Activated CD8-positive, alpha-beta T cell treated with anti-CD3 and anti-CD28 coated beads, Interleukin-2, amount 10 ng/mL, durations not matched to agents 7 days and 5 days (primary cell): ENCODE measurements around the gene CRTC2. TPM values are rescaled to one million over a fixed set of nuclear protein-coding genes. Genes with fewer than 3 reads are reported as not detected.
A peak's percentile ranks its signal among the peaks of the same experiment; 100 is the strongest.

Source experiments
- ATAC-seq: fragments of 150-1000 bp; cut with Tn5 transposase; one replicate; pipeline ENCODE4 v1.10.0; 2021; ENCODE audit warnings: moderate library complexity
- CTCF ChIA-PET: fragments of 350-600 bp; sonication (Branson Sonifier 250); formaldehyde crosslinking; loops from one replicate; lab custom pipeline; 2021; ENCODE audit warnings: antibody characterized with exemption; lab: Charles Lee
- POLR2A ChIA-PET: fragments of 350-600 bp; sonication (Branson Sonifier 250); formaldehyde crosslinking; loops from one replicate; lab custom pipeline; 2021; ENCODE audit warnings: antibody characterized with exemption; lab: Charles Lee
- DNase-seq: peaks from one replicate; pipeline ENCODE4 v3.0.0-alpha.2; 2020
- H3K27ac Mint-ChIP-seq: one replicate; pipeline ENCODE4 v1.8.0; 2021; ENCODE audit warnings: mild to moderate bottlenecking, mixed read lengths
- H3K27me3 Mint-ChIP-seq: one replicate; pipeline ENCODE4 v1.8.0; 2021; ENCODE audit warnings: low read depth, mixed read lengths
- H3K36me3 Mint-ChIP-seq: one replicate; pipeline ENCODE4 v1.8.0; 2021; ENCODE audit warnings: low read depth, mixed read lengths
- H3K4me1 Mint-ChIP-seq: one replicate; pipeline ENCODE4 v1.8.0; 2021; ENCODE audit warnings: low read depth, mixed read lengths
- H3K4me3 Mint-ChIP-seq: one replicate; pipeline ENCODE4 v1.8.0; 2021; ENCODE audit warnings: mild to moderate bottlenecking, mixed read lengths
- H3K9me3 Mint-ChIP-seq: one replicate; pipeline ENCODE4 v1.8.0; 2022; ENCODE audit warnings: mixed read lengths; ENCODE audit not compliant: insufficient read depth
- total RNA-seq, 2 experiments: library from RNA; stranded (reverse); gene quantifications; one replicate each; pipeline ENCODE4 v1.2.3, GENCODE V29; 2021

CRTC2 gene
- total RNA-seq, 2 experiments from 2014 or later, result 85.1 to 104 TPM

- H3K4me3 Mint-ChIP-seq, result peak within 1 kb of the TSS; percentile 96
- CTCF ChIA-PET, result interaction anchor here (0.6 to 5.5 kb wide), 29 partner anchors 8 to 378 kb away, joined by 3 to 70 read pairs (median 4); partner anchors contain the start of genes CHTOP, CREB3L4, CRTC2 and GATAD2B
Observed at GRCh38 chr1:153946622-153947241, 11.7 kb downstream of the CRTC2 start, which contains the start of gene DENND4B. Gene DENND4B, minus strand, starts transcription at chr1:153946718. Its CDS starts 2,344 bp downstream, at chr1:153944374.

GRCh38 chr1:153945795-153946621, 12.4 kb downstream of the CRTC2 start:
- Mint-ChIP-seq H3K27me3 (no peaks in the 10 kb centered on the region), H3K4me1 (peaks cover 28% of the 10 kb centered on the region), H3K9me3 (no peaks in the 10 kb centered on the region), H3K36me3 (peaks cover 73% of the 10 kb centered on the region), H3K27ac (peak overlapping the region; percentile 97), H3K4me3 (peak overlapping the region; percentile 96)
- peak; percentile 82 for DNase-seq
- CTCF ChIA-PET, result interaction anchor here (0.5 to 5.5 kb wide), 30 partner anchors 9 to 378 kb away, joined by 3 to 70 read pairs (median 4); partner anchors contain the start of genes CREB3L4, CRTC2, GATAD2B and ILF2
- ATAC-seq, result peak; percentile 52
- POLR2A ChIA-PET, result interaction anchor here (0.7 to 5.9 kb wide), 21 partner anchors 11 to 287 kb away, joined by 3 to 71 read pairs (median 4); partner anchors contain the start of genes CREB3L4, CRTC2, GATAD2B and JTB

More at GRCh38 chr1:153946622-153947241, 11.7 kb downstream of the CRTC2 start, which contains the start of gene DENND4B:
- H3K36me3 Mint-ChIP-seq, result peaks cover 75% of the 10 kb centered on the region
- peak; percentile 66 for ATAC-seq
- POLR2A ChIA-PET, result interaction anchor here (0.6 to 5.9 kb wide), 17 partner anchors 11 to 164 kb away, joined by 3 to 71 read pairs (median 5); partner anchors contain the start of genes CREB3L4, CRTC2, GATAD2B and JTB
- no peaks in the 10 kb centered on the region for H3K27me3 Mint-ChIP-seq
- DNase-seq, result peak; percentile 81
- H3K27ac Mint-ChIP-seq, result peak within 1 kb of the TSS; percentile 97
- no peaks in the 10 kb centered on the region for H3K9me3 Mint-ChIP-seq
- peaks cover 32% of the 10 kb centered on the region for H3K4me1 Mint-ChIP-seq

GRCh38 chr1:153945131-153945794, 13.1 kb downstream of the CRTC2 start:
- ChIA-PET CTCF (interaction anchor here (0.8 to 5.5 kb wide), 23 partner anchors 12 to 410 kb away, joined by 3 to 70 read pairs (median 6); partner anchors contain the start of genes CREB3L4, CRTC2, GATAD2B and ILF2), POLR2A (interaction anchor here (0.6 to 5.9 kb wide), 23 partner anchors 9 to 286 kb away, joined by 3 to 71 read pairs (median 4); partner anchors contain the start of genes CREB3L4, CRTC2, GATAD2B and JTB)
- DNase-seq (peak; percentile 93), ATAC-seq (peak; percentile 74)
- peaks cover 26% of the 10 kb centered on the region for H3K4me1 Mint-ChIP-seq
- H3K4me3 Mint-ChIP-seq, result peak overlapping the region; percentile 96
- H3K9me3 Mint-ChIP-seq, result no peaks in the 10 kb centered on the region
- peak overlapping the region; percentile 97 for H3K27ac Mint-ChIP-seq
- H3K36me3 Mint-ChIP-seq, result peaks cover 71% of the 10 kb centered on the region
- no peaks in the 10 kb centered on the region for H3K27me3 Mint-ChIP-seq

- Mint-ChIP-seq H3K4me3 (peak overlapping the region; percentile 96), H3K27me3 (no peaks in the 10 kb centered on the region), H3K9me3 (no peaks in the 10 kb centered on the region), H3K4me1 (peaks cover 26% of the 10 kb centered on the region), H3K27ac (peak overlapping the region; percentile 97), H3K36me3 (peaks cover 71% of the 10 kb centered on the region)
- POLR2A ChIA-PET, result interaction anchor here (0.6 to 5.9 kb wide), 19 partner anchors 8 to 285 kb away, joined by 3 to 71 read pairs (median 6); partner anchors contain the start of genes CREB3L4, CRTC2, GATAD2B and JTB
- no peak for ATAC-seq
- CTCF ChIA-PET, result interaction anchor here (0.8 to 5.5 kb wide), 17 partner anchors 13 to 410 kb away, joined by 3 to 70 read pairs (median 4); partner anchors contain the start of genes CREB3L4, CRTC2, GATAD2B and ILF2
- no peak for DNase-seq
Observed at GRCh38 chr1:153944827-153945117, 13.6 kb downstream of the CRTC2 start.

GRCh38 chr1:153944005-153944826, 14.2 kb downstream of the CRTC2 start:
- ChIA-PET POLR2A (interaction anchor here (0.6 to 5.9 kb wide), 18 partner anchors 8 to 329 kb away, joined by 3 to 71 read pairs (median 6); partner anchors contain the start of genes CREB3L4, CRTC2, GATAD2B and JTB), CTCF (interaction anchor here (0.8 to 5.5 kb wide), 15 partner anchors 13 to 409 kb away, joined by 3 to 70 read pairs (median 4); partner anchors contain the start of genes CREB3L4, CRTC2, GATAD2B and JTB)
- Mint-ChIP-seq H3K4me3 (peak overlapping the region; percentile 96), H3K9me3 (no peaks in the 10 kb centered on the region), H3K36me3 (peaks cover 77% of the 10 kb centered on the region), H3K27ac (peak overlapping the region; percentile 97), H3K27me3 (no peaks in the 10 kb centered on the region), H3K4me1 (peaks cover 26% of the 10 kb centered on the region)
- ATAC-seq (no peak), DNase-seq (peak; percentile 50)

- CTCF ChIA-PET, result interaction anchor here (1.1 to 5.5 kb wide), 3 partner anchors 14 to 145 kb away, joined by 3 to 70 read pairs (median 48); partner anchors contain the start of genes CRTC2 and GATAD2B
- Mint-ChIP-seq H3K27ac (peak overlapping the region; percentile 97), H3K27me3 (no peaks in the 10 kb centered on the region), H3K36me3 (peaks cover 73% of the 10 kb centered on the region), H3K4me3 (no peak overlapping the region), H3K9me3 (no peaks in the 10 kb centered on the region), H3K4me1 (peaks cover 26% of the 10 kb centered on the region)
- POLR2A ChIA-PET, result interaction anchor here (4.5 to 5.9 kb wide), 2 partner anchors 14 to 20 kb away, joined by 63 to 71 read pairs; partner anchors contain the start of genes CRTC2 and GATAD2B
- ATAC-seq, result no peak
- no peak for DNase-seq
Observed at GRCh38 chr1:153942766-153943549, 15.5 kb downstream of the CRTC2 start.

- H3K9me3 Mint-ChIP-seq, result no peaks in the 10 kb centered on the region
- no peaks in the 10 kb centered on the region for H3K27me3 Mint-ChIP-seq
- CTCF ChIA-PET, result interaction anchor here (1.1 kb wide), 1 partner anchor 144 kb away, joined by 3 read pairs; no protein-coding TSS in a partner anchor
- no peak overlapping the region for H3K4me3 Mint-ChIP-seq
- H3K27ac Mint-ChIP-seq, result peak overlapping the region; percentile 43
- no peak for DNase-seq
- POLR2A ChIA-PET, result interaction anchor here (1.3 kb wide), 1 partner anchor 48 kb away, joined by 4 read pairs; no protein-coding TSS in a partner anchor
- peaks cover 23% of the 10 kb centered on the region for H3K4me1 Mint-ChIP-seq
- peaks cover 75% of the 10 kb centered on the region for H3K36me3 Mint-ChIP-seq
- no peak for ATAC-seq
Observed at GRCh38 chr1:153941826-153942725, 16.3 kb downstream of the CRTC2 start.

- Mint-ChIP-seq H3K36me3 (peaks cover 83% of the 10 kb centered on the region), H3K4me1 (peaks cover 18% of the 10 kb centered on the region), H3K27me3 (no peaks in the 10 kb centered on the region), H3K4me3 (no peak overlapping the region), H3K9me3 (no peaks in the 10 kb centered on the region), H3K27ac (peak overlapping the region; percentile 39)
- ATAC-seq (no peak), DNase-seq (no peak)
- CTCF ChIA-PET, result interaction anchor here (1.2 to 2.0 kb wide), 3 partner anchors 17 to 144 kb away, joined by 3 to 5 read pairs (median 4); partner anchors contain the start of genes CREB3L4 and GATAD2B
- POLR2A ChIA-PET, result interaction anchor here (1.3 to 2.1 kb wide), 2 partner anchors 17 to 49 kb away, joined by 4 to 11 read pairs; partner anchors contain the start of gene GATAD2B
Observed at GRCh38 chr1:153940756-153941155, 17.7 kb downstream of the CRTC2 start.
